Measurements from ENCODE around the gene DFFB. TPM values are rescaled to one million over a fixed set of nuclear protein-coding genes. Genes with fewer than 3 reads are reported as not detected.
"Not testable (repeated sequence)": the region's sequence is repeated elsewhere in the genome, so short reads cannot be mapped to it uniquely, and the experiment has no call there.

The DFFB gene
- total RNA-seq: 1 to 10 TPM; 2.0 to 3.5 (median 2.9) TPM
- long read RNA-seq: 0 reads

GRCh38 chr1:3856923-3857790 lies at the start of gene DFFB, which contains the start of gene CEP104:
TSS of gene DFFB (plus strand) at chr1:3857476. CDS start at chr1:3857604, 128 bp downstream.
TSS of gene CEP104 (minus strand) at chr1:3857211. CDS start at chr1:3852407, 4,804 bp downstream.
- H3K4me3 ChIP-seq: peak within 1 kb of the TSS; percentile 60 to 82 (median 75)
- DNase-seq: peak; percentile 95 to 98 (median 98)
- intact Hi-C loops (cut with DNase I): loop anchor here in 1 of 2 donors (5.0 kb wide), 1 partner anchor 40 kb away; no protein-coding TSS in a partner anchor
- peak within 1 kb of the TSS; percentile 54 to 61 (median 56) for H3K27ac ChIP-seq
- H3K27me3 ChIP-seq: no peaks in the 10 kb centered on the region
- no peaks in the 10 kb centered on the region for H3K36me3 ChIP-seq
- peaks cover 0 to 19% (median 9%) of the 10 kb centered on the region in 4 donors for H3K4me1 ChIP-seq
- peak; percentile 94 to 98 (median 96) for ATAC-seq
- no peaks in the 10 kb centered on the region for H3K9me3 ChIP-seq
- 0% methylated on average over 12 of the region's 73 CpGs for WGBS (ENCODE audit: insufficient coverage, low coverage, low lambda C conversion rate, missing lambda C conversion rate)
- peak; percentile 73 for TF ChIP-seq POLR2A (IDR thresholded peaks at IDR 0.05)
- peak; percentile 28 to 60 (median 53) for TF ChIP-seq CTCF (IDR thresholded peaks at IDR 0.05)

- ATAC-seq: no peak
- Histone ChIP-seq H3K9me3 (no peaks in the 10 kb centered on the region), H3K36me3 (no peaks in the 10 kb centered on the region), H3K4me3 (no peak overlapping the region), H3K27ac (no peak overlapping the region), H3K27me3 (no peaks in the 10 kb centered on the region), H3K4me1 (no peaks in the 10 kb centered on the region)
- TF ChIP-seq CTCF (IDR thresholded peaks at IDR 0.05): no peak
- no peak for TF ChIP-seq POLR2A (IDR thresholded peaks at IDR 0.05)
- DNase-seq: no peak
- intact Hi-C loops (cut with DNase I): no loop called here
- WGBS (ENCODE audit: insufficient coverage, low coverage, low lambda C conversion rate, missing lambda C conversion rate): 70% methylated on average over 3 of the region's 5 CpGs
Measured at GRCh38 chr1:3807769-3808168, 49.5 kb upstream of the DFFB start.

- Histone ChIP-seq H3K27ac (no peak overlapping the region), H3K4me3 (no peak overlapping the region), H3K4me1 (no peaks in the 10 kb centered on the region), H3K27me3 (no peaks in the 10 kb centered on the region), H3K36me3 (peaks cover 0 to 4% (median 0%) of the 10 kb centered on the region in 4 donors), H3K9me3 (no peaks in the 10 kb centered on the region)
- no peak for DNase-seq
- TF ChIP-seq POLR2A (IDR thresholded peaks at IDR 0.05): no peak
- TF ChIP-seq CTCF (IDR thresholded peaks at IDR 0.05): no peak
- intact Hi-C loops (cut with DNase I): no loop called here
- WGBS (ENCODE audit: insufficient coverage, low coverage, low lambda C conversion rate, missing lambda C conversion rate): no CpG with 5 or more reads among the region's 7 CpGs
- ATAC-seq: no peak
Measured at GRCh38 chr1:3809680-3810079, 47.6 kb upstream of the DFFB start.

- peak in 1 of 3 donors; percentile 1 for DNase-seq
- H3K36me3 ChIP-seq; H3K4me1 ChIP-seq; ATAC-seq; H3K9me3 ChIP-seq; H3K27me3 ChIP-seq; intact Hi-C loops (cut with DNase I); H3K4me3 ChIP-seq; H3K27ac ChIP-seq: not testable (repeated sequence)
- 73% methylated on average over 3 of the region's 9 CpGs for WGBS (ENCODE audit: insufficient coverage, low coverage, low lambda C conversion rate, missing lambda C conversion rate)
Measured at GRCh38 chr1:3810149-3810761, 47.0 kb upstream of the DFFB start.

- Histone ChIP-seq H3K27ac (no peak overlapping the region), H3K27me3 (no peaks in the 10 kb centered on the region), H3K4me3 (no peak overlapping the region), H3K36me3 (peaks cover 0 to 10% (median 5%) of the 10 kb centered on the region in 4 donors), H3K9me3 (no peaks in the 10 kb centered on the region), H3K4me1 (no peaks in the 10 kb centered on the region)
- TF ChIP-seq POLR2A (IDR thresholded peaks at IDR 0.05) (no peak), CTCF (IDR thresholded peaks at IDR 0.05) (no peak)
- WGBS (ENCODE audit: insufficient coverage, low coverage, low lambda C conversion rate, missing lambda C conversion rate): 60% methylated on average over 1 of the region's 2 CpGs
- DNase-seq: no peak
- no peak for ATAC-seq
- intact Hi-C loops (cut with DNase I): no loop called here
Measured at GRCh38 chr1:3811595-3811911, 45.7 kb upstream of the DFFB start.
